Stimulated activated CD4-positive, alpha-beta T cell treated with anti-CD3 and anti-CD28 coated beads, TNF-alpha, amount 100 ng/mL, for 1 hour (primary cell): Measurements from ENCODE around the gene FGF14.

ENCODE experiments used
- DNase-seq, 3 donors: peaks; one replicate each; pipeline ENCODE4 v3.0.0-alpha.2; 2020; ENCODE audit warnings: low read depth in 3 of 3, low spot score in 1 of 3

Gene FGF14

GRCh38 chr13:102255409-102255808 is 146.4 kb downstream of the FGF14 start:
- no peak for DNase-seq

- DNase-seq, result no peak
These were observed 150.0 kb downstream of the FGF14 start for GRCh38 chr13:102251817-102252216.

GRCh38 chr13:102250448-102250847 is 151.4 kb downstream of the FGF14 start:
- DNase-seq, result no peak

DNA sequence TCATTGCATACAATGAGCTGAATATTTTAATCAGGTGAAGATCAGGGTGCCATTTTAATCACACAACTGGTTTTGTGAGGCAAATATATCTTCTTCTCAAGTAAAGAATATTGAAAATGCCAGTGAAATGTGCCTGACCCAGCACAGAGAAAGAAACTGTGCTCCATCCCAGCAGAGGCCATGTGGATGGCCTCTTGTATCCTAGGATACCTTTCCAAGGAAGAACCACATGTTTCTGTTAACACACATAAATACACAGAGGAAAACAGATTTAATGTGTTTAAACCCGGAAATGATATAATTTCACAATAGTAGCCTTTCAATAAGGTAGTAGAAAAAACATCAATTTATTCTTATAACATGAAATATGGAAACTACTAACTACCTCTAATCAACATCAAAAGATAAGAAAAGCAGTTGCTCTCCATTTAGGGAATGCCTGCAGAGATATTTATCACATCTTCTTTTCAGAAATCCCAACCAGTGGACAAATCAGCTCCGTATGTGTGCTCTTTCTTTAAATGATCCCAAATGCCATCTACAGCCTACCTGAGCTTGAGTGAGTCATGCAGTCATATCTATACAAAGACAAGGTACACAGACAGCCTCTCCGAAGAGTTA is 157.1 kb downstream of the FGF14 start:
- DNase-seq, result no peak

DNA sequence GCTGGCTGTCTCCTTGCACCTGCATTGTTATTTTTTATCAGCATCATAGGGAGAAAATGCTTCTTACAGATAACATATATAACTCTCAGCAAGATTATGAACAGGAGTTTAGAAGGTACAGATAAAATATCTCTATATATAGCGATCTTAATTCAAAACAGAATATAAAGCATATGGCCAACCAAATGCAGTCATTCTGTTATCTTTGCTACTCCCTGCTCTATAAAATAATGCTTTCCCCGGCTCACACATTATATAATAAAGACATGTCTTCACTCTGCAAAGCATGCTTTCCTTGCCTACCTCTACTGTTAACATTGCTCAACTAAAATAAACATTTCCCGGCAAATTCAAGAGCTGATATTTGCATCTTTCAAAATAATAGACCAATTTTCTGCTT is 161.7 kb downstream of the FGF14 start:
- no peak for DNase-seq

GRCh38 chr13:102237230-102237629 is 164.6 kb downstream of the FGF14 start:
- DNase-seq, result no peak

GRCh38 chr13:102236830-102237229 is 165.0 kb downstream of the FGF14 start:
- DNase-seq, result no peak

DNA sequence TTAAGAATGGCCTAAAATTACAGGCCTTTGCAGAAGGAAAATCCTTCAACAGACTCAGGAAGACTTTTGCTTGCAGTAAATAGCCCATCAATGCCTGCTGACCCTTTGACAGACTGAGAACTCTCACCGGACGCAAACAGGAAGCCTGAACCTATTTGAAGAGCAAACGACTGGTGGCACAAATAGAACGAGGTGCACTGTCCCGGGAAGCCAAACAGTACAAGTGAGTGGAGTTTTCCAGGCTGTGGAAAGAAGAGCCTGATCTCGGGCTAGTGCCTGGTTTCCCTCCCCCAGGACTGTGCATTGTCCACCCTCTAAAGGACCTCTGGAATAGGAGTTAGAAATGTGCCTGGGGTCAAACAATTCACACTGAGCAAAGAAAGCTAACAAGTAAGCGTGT is 165.5 kb downstream of the FGF14 start:
- DNase-seq, result no peak

DNA sequence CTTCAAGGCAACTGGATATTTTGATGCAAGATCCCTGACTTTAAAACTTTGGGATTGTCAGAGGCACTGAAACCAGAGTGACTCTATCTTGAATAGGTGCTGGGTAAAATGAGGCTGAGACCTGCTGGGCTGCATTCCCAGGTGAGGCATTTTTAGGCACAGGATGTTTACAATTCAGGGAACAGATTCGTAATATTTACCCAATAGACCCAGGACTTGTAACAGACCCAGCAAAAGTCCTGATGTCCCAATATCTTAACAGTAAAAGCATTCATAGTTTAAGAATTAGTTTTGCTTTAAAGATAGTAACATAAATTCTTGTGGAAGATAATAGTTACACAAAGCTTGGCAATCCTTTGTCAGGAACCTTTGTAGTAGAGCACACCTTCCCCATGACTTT is 166.2 kb downstream of the FGF14 start:
- no peak for DNase-seq

GRCh38 chr13:102234618-102235017 is 167.2 kb downstream of the FGF14 start:
- no peak for DNase-seq

- no peak for DNase-seq
These were observed 168.2 kb downstream of the FGF14 start for GRCh38 chr13:102233566-102234208.

DNA sequence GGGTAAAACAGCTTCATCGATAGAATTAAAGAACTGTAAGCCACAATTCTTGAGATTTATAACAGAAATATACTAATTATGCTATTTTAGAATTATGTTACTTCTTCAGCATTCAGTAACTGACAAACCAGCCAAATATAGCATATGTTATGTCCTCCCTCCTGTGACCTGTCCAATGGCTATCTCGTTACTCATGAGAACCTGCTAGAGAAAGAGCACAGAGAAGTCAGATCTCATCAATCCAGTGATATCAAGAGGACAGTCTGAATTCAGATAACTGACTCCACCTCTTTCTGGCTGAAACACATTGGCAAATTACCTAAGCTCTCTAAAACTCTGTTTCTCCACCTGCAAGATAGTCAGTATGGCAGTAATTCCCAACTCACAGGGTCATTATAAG is 170.4 kb downstream of the FGF14 start:
- DNase-seq, result no peak

DNA sequence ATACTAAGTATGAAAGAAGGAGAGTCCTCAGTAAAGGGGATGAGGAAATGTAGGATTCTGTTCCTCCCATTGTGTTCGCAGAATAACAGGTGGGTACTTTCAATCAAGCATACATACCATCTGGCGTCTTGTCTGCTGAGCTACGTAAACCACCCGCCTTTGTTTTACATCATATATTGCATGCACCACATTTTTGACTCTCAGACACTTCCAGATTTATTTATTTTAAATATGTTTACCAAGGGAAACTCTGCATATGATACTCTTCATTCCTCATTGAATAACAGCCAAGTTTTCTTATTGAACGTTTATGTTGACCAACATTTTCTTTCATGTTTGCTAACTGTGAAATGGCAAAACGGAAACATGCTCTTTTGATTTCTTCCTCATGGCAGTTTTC is 174.1 kb downstream of the FGF14 start:
- no peak for DNase-seq

GRCh38 chr13:102226591-102226990 is 175.3 kb downstream of the FGF14 start:
- no peak for DNase-seq

DNA sequence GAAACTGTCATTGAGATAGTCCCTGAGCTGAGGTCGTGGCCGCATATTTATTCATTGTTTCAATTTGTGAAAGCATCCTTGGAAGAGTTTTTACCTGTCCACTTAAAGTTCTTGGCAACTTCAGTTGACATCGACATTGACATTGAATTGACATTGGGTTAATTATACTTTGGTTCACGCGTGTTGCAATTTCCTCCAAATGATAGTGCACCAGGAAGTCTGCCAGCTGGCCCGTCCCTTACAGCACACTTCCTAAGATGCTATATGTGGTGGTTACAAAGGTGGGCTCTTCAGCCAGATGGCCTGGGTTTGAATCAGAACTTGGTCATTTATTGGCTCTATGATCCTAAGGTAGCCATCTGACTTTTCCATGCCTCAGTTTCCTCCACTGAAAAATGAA is 176.0 kb downstream of the FGF14 start:
- DNase-seq, result no peak

DNA sequence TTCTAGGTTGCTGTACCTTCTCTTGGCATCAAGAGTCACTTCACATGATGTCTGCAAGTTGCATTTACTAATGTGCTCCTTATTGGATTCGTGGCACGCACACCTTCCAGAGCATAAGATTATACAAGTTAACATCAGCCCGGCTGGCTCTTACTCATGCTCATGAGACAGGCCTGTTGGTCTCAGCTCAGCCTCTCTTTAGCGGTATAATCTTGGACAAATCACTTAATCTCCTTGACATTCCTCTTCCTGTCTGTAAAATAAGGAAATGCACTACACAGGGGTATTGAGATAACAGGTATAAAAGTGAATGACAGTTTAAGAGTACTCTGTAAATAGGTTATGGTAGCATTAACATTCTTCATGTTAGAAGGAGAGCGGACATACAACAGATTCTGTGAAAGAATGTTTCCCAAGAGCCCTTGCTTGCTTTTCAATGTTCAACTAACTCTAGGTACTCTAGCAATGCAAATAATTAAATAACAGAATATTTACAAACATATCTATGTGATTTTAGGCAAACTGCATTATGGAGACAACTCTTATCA is 181.1 kb downstream of the FGF14 start:
- no peak for DNase-seq

GRCh38 chr13:102214956-102215355 is 186.9 kb downstream of the FGF14 start:
- no peak for DNase-seq

- no peak for DNase-seq
These were observed 189.1 kb downstream of the FGF14 start for GRCh38 chr13:102212729-102213128.

- DNase-seq, result no peak
These were observed 193.5 kb downstream of the FGF14 start for GRCh38 chr13:102208347-102208746.

DNA sequence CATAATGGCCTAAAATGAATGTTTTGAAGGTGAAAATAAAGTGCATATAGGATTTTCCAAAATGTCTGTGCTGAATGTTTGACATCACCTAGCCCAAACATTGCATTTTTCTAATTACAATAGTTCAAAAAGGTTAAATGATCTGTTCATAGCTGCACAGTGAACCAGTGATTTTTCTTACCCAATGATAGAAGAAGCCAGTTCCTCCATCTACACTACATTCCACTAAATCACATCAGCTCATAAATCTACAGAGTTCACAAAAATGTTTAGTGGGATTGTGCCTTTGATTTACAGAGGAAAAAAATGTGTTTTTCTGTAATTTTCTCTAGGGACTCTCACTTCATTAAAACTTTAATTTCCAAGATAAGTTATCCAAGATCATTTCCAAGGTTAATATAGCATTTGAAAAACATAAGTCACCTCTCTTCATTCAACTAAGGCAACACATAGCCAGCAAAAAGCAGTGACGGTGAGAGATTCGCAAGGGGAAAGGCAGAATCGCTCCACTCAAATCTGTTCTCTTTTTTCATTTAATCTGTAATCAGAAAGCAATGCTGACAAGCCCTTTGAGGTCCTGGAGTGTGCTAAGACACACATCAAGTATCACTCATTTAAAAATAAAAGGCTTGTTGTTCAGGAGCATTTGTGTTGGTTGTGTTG is 194.0 kb downstream of the FGF14 start:
- DNase-seq, result no peak

GRCh38 chr13:102203718-102204117 is 198.1 kb downstream of the FGF14 start:
- no peak for DNase-seq
